Middle frontal gyrus (tissue), 1 donor: ENCODE results near the gene ZKSCAN5.
"Not testable (repeated sequence)": the region's sequence is repeated elsewhere in the genome, so short reads cannot be mapped to it uniquely, and the experiment has no call there.

ENCODE experiments used
- DNase-seq: peaks from one replicate; pipeline ENCODE4 v3.0.0-alpha.2; 2015; ENCODE audit warnings: low spot score; ENCODE audit errors: extremely low spot score

Gene ZKSCAN5

DNA sequence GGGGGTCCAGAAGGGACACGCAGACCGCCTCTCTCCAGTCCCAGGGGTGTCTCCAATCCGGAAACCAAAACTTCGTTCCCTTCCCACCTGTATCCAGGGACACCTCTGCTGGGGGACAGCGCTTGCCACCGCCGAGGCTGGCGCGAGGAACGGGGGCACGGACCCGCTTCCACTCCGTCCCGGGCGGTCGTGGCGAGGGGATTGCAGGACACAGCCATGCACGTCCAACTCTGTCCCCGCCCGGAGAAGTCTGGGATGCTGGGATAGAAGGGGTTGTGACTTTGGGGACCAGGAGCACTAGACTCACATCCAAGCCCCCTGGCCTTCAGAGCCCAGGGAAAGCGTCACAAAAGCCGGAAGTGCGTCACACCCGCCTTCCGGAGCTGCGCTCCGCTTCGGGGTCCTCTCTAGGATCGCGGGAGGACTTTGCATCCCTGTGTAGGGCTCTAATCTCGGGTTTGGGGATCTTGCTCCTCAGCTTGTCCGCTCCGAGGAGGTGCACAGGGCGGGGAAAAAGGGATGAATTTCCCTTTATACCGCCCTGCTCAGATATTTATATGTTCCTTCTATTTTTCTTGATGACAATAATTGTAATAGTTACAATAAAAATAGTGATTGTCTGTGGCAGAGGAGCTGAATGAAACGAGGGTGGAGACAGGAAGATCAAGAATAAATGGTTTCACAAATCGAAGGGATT, 47.5 kb downstream of the ZKSCAN5 start, which contains the start of gene FAM200A:
TSS of gene FAM200A (minus strand) at position 348 of the 697 bp plus-strand sequence. CDS start 3,707 bp downstream, outside the sequence.
- DNase-seq: peak; percentile 93

DNA sequence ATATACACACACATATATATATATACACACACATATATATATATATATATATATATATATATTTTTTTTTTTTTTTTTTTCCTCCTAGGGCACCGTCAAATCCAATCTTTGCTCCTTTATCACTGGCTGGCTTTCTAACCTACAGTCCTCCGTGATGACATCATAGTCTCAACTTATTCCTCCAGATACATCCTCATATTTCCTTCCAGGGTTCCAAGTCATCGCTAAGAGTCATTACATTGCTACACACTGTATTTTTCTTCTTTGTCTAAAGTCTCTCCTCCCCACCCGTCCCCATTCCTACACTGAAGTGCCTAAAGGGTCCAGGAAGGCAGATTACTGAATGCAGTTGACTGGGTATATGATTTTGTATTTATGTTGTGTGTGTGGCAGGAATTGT, 48.6 kb downstream of the ZKSCAN5 start:
- no peak for DNase-seq

DNA sequence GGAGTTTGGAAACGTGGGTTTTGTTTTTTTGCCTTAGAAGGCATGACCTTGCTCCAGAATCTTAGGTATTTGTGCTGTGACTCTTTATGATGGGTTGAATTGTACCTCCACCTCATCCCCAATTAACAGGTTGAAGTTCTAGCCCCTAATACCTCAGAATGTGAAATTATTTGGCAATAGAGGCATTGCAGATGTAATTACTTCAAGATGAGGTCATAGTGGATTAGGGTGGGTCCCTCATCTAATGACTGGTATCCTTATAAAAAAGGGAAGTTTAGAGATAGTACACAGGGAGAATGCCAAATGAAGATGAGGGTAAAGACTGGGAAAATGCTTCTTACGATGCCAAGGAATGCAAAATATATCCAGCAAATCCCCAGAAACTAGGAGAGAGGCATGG, 50.5 kb downstream of the ZKSCAN5 start:
- DNase-seq: no peak

DNA sequence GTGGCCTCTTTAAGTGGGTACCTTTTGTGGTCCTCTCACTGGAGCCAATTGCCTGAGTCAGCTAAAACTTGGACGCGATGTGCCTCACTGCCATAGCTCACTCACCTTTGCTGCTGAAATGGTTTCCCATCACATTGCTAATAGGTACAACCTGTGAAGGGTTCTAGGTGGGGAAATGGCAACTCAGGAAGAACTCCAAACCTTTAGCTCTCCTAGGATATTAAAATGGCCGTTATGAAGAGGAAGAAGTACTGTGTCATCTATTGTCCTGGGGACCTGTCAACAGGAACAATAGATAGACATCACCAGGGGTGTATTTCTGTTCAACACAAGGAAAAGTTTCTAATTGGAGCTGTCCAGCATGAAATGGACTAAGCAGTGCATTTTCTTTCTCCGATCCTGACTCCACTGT, 52.7 kb downstream of the ZKSCAN5 start:
- DNase-seq: no peak

DNA sequence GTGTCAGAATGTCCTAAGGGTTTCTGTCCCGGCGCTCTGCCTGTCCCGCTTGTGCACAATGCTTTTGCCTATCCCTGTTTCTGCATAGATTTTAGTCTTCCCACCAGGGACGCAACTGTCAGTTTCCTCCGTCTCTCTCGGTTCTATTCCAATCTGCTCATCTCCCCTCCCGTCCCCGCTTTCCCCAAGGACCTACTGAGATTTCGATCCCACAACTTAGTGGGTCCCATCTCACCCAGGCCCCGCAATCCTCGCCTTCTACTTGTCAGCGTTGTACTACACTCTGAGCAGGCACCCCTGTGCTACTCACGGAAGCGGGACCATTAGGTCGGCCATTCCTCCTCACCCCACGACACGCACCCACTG, 53.5 kb downstream of the ZKSCAN5 start:
- no peak for DNase-seq

DNA sequence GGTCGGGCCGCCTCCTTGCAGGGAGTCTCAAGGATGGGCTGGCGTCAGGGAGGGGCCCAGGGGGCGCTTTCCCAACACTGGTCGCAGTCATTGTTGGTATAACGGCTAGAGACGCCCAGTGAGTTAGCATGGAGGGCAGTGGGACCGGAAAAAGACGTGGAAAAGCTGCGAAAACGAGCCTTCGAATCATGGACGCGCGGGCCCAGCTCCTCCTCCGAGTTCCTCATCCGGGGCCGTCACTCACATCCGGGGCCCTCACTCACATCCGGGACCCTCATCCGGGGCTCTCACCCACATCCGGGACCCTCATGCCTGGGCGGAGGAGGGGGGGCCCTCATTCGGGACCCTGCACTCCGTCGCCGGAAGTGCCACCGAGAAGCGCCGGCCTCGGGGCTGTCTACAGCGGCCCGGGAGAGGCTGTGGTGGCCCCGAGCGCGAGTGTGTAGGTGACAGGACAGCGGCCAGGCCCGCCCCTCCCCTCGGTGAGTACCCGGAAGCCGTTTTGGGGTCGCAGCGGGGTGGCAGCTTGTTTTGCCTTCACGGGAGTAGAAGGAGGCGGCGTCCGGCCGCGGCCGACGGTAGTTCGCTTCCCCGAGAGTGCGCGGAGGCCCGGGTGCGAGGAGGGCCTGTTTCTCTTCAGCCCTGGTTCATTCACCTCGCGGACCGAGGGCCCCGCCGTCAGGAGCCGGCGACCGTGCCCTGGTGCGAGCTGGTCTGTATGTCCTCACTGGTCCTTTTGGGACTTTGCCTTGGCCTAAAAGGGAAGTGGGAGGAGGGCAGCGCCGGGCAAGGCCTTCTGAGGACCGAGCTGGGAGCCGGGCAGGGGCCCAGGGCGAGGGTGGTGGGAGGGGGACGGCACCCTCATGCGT, 54.1 kb downstream of the ZKSCAN5 start, which contains the start of gene ZNF655:
TSS of gene ZNF655 (plus strand) at position 337 of the 869 bp plus-strand sequence. CDS start 1,918 bp downstream, outside the sequence.
- DNase-seq: peak; percentile 73

DNA sequence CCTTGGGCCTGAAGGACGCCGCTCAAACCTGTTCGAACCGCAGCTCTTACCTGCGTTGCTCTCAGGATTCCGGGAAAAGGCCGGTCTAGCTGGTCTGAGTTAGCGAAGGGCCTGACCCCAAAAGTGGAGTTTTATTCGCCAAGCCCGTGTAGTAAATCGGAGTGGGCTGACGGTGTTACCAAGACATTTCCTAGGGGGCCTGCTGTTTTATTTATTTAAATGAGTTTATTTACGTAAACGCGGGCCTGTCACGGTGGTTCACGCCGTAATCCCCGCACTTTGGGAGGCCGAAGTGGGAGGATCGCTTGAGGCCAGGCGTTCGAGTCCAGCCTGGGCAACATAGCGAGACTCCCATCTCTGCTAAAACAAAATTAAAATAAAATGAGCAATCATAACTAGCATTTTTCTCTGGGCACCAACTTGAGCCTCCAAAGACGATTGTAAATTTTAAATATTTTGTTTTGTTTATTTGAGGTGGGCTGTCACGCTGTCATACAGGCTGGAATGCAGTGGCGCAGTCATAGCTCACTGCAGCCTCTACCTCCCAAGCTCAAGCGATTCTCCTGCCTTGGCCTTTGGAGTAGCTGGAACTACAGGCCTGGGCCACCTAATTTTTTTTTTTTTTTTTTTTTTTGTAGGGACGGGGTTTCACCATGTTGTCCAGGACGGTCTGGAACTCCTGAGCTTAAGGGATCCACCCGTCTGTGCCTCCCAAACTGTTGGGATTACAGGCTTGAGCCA, 54.9 kb downstream of the ZKSCAN5 start:
- no peak for DNase-seq

DNA sequence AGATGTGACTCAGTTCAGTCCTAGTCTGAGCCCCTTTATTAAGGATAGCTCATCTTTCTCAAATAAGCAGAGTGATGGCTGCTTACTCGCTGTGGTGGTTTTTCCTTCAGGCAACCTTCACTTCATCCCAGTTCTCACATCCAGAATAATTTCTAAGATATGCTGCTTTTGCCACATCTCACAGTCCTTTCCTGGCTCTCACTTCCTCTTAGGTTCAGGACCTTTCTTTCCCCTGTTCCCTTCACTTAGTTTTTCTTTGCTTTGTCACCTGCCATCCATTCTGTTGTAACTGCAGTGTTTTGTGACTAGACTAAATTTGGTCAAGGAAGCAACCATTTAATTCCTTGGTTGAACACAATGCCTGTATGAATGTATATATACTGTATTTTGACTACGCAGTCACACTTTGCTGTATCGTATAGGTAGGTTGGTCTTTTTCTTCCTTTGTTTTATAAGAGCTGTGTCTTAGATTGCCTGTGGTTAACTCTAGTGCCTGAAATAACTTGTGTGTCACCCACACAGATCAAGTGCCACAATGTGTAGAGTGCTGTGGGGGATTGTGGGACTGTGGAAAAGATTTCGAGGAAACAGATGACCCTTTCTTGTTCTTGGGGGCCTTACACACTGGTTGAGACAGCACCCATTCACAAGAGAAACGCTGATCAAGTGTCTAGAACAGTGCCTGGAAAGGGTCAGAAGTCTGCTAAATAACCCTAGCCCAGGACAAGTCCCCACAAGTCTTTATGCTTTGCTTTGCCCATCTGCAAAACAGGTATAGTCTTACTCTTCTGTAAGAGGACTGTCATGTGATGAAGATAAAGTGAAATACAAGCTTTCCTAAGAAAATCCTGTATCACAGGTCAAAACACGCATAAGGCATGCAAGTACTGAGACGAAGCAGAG, 56.6 kb downstream of the ZKSCAN5 start:
- no peak for DNase-seq

DNA sequence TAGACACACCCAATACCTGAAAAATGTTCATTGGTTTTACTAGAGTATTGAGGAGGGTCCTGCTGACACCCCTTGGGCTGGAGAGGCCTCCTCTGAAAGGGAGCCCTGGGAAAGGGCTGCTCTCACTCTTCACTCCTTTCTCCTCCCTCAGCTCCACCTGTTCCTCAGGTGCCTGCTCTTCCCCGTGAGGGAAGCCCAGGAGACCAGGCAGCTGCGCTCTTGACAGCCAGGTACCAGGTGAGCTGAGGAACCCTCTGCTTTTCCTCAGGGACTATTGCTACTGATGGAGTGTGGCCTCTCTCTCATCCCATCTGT, 57.2 kb downstream of the ZKSCAN5 start:
- DNase-seq: no peak

DNA sequence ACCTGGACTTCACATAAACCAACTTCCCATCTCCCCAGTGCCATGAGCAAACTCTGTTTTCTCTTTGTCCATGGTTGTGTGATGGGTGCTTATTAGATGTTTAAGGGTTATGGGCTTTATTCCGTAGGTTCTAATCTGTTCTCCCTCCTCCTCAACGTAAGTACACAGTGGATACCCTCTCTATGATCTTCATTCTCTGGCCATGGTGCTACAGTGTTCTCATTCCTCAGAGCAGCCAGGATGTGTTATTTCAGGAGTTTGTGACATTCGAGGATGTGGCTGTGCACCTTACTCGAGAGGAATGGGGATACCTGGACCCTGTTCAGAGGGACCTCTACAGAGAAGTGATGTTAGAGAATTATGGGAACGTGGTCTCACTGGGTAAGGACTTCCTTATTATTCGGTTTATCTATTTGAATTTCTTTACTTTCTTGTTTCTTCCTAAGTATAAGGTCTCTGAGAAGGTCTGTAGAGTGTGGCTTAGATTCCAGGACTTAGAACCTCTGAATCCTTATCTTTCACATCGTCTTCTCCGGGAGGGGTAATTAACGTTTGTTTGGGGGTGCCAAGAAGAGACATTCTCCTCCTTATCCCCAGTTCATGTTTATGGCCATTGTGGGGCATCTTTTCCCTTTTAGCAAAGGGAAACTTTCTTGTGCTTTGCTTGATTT, 57.8 kb downstream of the ZKSCAN5 start:
- no peak for DNase-seq

DNA sequence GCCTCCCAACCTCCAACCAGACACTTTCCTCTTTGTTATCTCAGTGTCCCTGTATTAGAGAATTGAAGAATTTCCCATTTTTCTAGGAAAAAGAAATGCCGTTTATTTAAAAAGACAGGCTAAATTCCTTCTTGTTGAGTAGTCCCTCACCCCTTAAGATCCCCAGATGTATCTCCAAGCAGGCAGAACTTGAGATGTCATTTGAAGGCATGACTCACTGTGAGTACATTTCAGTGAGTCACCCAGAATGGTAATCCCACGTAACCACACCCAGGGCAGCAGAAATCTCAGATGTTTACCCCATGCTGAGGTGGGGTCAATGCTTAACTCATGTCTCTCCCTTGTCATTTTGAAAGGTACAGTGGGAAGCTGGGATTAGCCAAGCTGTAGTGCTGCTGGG, 58.4 kb downstream of the ZKSCAN5 start:
- no peak for DNase-seq

DNA sequence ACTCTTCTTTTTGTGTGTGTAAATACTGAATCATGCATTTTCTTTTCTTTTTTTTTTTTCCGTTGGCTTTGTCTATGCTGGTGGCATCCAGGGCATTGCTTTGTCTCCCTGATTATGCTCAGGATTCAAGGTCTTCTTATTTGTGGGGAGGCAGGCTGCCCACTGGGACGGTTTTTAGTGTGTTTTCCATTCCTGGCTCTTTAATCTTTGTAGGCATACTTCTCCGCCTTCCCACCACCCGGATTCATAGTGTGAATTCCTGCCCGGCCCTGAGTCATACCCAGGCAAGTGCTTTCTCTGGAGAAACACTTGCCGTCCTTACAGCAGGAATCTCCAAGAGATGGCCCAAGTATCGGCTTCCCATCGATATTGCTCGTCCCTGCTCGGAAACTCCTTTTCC, 59.2 kb downstream of the ZKSCAN5 start:
- DNase-seq: no peak

DNA sequence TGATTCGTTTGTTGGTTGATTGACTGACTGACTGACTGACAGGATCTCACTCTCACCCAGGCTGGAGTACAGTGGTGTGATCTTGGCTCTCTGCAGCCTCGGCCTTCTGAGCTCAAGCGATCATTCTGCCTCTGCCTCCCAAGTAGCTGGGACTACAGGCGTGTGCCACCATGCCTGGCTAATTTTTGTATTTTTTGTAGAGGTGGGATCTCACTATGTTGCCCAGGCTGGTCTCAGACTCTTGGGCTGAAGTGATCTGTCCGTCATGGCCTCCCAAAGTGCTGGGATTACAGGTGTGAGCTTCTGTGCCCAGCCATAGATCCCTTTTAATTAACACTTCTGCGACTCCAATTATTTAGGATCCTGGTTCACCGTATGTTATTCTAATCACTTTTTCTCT, 64.3 kb downstream of the ZKSCAN5 start:
- DNase-seq: not testable (repeated sequence)

DNA sequence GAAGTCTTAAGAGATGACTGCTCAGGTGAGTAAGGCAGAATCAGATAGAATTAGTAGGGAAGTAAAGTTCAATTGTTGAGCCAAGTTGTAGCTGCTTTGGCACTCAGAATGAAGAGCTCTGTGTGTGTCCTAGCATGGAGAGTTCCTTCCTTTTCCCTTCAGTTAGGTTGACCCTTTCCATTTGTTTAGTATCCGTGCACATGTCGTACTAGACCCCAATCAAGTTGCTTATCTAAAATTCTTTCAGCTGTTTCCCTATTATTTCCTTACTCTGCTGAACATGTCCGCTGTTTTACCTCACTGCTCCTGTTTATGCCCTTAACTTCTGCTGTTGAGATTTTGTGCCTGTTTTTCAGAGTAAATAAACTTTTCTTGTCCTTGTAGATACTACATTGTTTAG, 67.3 kb downstream of the ZKSCAN5 start:
- no peak for DNase-seq

DNA sequence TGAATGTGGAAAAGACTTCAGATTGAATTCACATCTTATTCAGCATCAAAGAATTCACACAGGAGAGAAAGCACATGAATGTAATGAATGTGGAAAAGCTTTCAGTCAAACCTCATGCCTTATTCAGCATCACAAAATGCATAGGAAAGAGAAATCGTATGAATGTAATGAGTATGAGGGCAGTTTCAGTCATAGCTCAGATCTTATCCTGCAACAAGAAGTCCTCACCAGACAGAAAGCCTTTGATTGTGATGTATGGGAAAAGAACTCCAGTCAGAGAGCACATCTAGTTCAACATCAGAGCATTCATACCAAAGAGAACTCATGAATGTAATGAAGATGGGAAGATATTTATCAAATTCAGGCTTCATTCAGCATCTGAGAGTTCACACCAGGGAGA, 68.8 kb downstream of the ZKSCAN5 start:
- no peak for DNase-seq

DNA sequence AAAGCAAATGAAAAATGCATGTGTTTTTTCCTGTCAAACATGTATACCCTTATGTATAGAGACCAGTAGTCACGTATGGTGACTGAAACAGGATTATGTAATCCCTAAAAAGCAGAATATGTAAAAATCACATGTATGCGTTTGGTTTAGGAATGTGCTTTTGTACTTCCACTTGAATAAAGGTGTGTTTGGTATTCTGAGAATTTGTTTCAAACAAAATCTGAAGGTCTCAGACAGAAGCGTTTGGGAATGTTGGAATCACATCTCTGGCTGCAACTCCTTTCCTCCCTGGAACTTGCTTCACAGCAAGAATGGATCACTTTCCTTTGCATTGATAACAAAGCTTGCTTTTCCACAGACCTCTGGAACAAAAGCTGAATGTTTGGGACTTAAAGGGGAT, 71.8 kb downstream of the ZKSCAN5 start:
- DNase-seq: no peak

DNA sequence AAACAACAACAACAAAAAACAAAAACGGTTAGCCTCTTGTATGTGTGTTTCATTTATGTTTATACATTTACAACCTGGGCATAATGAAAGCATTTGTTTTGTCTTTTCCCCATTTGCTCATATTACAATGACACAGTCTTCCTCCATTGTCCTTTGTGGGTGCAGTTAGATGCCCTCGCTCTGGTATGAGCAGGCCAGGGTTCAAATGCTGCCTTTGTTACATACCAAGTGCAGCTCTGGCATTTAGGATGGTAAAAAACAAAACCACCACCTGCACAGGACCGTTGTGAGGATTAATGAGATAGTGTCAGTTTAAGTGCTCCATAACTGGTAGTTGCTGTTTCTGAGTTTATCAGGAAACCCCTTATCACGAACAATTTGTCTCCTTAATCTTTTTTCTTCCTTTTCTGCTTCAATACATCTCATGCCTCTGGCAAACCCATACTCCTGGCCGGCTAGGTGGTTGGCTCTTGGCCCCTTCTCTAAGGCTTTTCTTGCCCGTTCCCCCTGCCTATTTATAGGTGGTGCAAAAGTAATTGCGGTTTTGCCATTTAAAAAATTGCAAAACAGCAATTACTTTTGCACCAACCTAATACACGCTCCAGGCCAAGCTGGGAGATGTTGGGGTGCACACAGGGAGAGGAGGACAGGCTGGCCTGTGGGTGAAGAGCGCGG, 75.0 kb downstream of the ZKSCAN5 start:
- no peak for DNase-seq

DNA sequence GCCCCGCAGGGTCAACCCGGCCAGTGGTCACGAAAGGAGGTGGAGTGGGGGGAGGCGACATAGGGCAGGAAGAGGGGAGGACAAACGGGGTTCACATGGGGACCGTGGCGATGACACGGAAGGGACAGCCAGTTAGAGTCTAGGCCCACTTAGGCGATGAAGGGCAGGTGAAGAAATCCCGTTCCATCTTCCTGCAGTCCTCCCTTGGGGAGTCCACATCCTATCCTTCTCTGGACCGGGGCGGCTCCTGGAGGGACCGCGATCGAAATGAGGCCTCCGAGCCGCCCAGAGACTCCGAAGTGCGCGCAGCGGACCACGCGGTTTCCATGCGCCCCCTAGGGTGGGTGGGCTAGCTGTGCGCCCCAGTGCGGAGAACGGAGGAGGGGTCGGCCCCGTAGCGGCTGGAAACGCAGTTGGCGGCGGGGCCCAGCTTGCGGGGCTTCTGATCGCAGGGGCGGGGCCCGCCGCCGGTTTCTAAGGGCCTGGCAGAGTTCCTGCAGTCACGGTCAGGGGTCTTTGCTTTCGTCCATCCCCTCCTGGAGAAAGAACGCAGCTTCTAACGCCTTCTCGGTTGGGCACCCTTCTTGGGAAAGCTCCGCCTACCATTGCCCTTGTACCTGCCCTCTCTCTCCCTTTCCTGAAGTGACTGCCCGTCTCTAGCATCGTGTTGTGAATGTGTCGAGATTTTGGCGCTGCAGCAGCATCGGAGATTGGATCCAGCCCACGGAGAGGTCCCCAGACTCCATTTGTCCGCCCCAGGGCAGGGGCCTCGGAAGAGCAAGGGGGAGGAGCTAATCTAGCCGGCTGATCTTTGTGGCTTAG, 75.7 kb downstream of the ZKSCAN5 start:
- no peak for DNase-seq

DNA sequence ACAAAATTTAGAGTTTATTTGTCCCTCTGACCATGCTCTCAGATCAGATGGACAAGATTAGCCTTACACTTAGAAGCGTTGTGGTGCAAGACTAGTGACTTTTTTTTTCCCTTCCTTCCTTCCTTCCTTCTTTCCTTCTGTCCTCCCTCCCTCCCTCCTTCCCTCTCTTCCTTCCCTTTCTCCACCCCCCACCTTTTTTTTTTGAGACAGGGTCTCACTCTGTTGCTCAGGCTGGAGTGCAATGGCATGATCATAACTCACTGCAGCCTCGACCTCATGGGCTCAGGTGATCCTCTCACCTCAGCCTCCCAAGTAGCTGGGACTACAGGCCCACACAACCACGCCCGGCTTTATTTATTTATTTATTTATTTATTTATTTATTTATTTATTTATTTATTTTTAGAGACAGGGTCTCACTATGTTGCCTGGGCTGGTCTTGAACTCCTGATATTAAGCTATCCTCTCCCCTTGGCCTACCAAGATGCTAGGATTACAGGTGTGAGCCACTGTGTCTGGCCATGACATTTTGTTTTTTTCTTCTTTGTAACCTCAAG, 76.4 kb downstream of the ZKSCAN5 start:
- DNase-seq: not testable (repeated sequence)
